Measurements from ENCODE around the gene SIPA1L3.
A peak's percentile ranks its signal among the peaks of the same experiment; 100 is the strongest.
"Not testable (repeated sequence)": the region's sequence is repeated elsewhere in the genome, so short reads cannot be mapped to it uniquely, and the experiment has no call there.

The SIPA1L3 gene

GRCh38 chr19:38211151-38211591, 304.2 kb downstream of the SIPA1L3 start:
- no peak for DNase-seq (ENCODE audit: low read depth, low spot score)

GRCh38 chr19:38211766-38212165, 304.8 kb downstream of the SIPA1L3 start:
- DNase-seq (ENCODE audit: low read depth, low spot score), result no peak

- no peak for DNase-seq (ENCODE audit: low read depth, low spot score)
These were observed 306.5 kb downstream of the SIPA1L3 start for GRCh38 chr19:38213469-38213868.

- DNase-seq (ENCODE audit: low read depth, low spot score), result no peak
These were observed 307.1 kb downstream of the SIPA1L3 start for GRCh38 chr19:38213911-38214625.

GRCh38 chr19:38216785-38217641, 310.0 kb downstream of the SIPA1L3 start:
- no peak for DNase-seq (ENCODE audit: low read depth, low spot score)

GRCh38 chr19:38218204-38218603, 311.2 kb downstream of the SIPA1L3 start:
- DNase-seq (ENCODE audit: low read depth, low spot score), result no peak

- no peak for DNase-seq (ENCODE audit: low read depth, low spot score)
These were observed 312.2 kb downstream of the SIPA1L3 start for GRCh38 chr19:38219221-38219620.

- no peak for DNase-seq (ENCODE audit: low read depth, low spot score)
These were observed 314.4 kb downstream of the SIPA1L3 start for GRCh38 chr19:38221421-38221820.

GRCh38 chr19:38221919-38222830, 315.2 kb downstream of the SIPA1L3 start:
- DNase-seq (ENCODE audit: low read depth, low spot score), result peak; percentile 52

GRCh38 chr19:38223119-38223523, 316.1 kb downstream of the SIPA1L3 start:
- no peak for DNase-seq (ENCODE audit: low read depth, low spot score)

- DNase-seq (ENCODE audit: low read depth, low spot score), result no peak
These were observed 316.6 kb downstream of the SIPA1L3 start for GRCh38 chr19:38223617-38224013.

- peak; percentile 85 for DNase-seq (ENCODE audit: low read depth, low spot score)
These were observed 317.2 kb downstream of the SIPA1L3 start, which contains the start of gene DPF1 for GRCh38 chr19:38224014-38224862. Gene DPF1, minus strand, starts transcription at chr19:38224222. Its CDS starts 80 bp downstream, at chr19:38224142.

GRCh38 chr19:38224863-38225218, 317.8 kb downstream of the SIPA1L3 start:
- DNase-seq (ENCODE audit: low read depth, low spot score), result not testable (repeated sequence)

- no peak for DNase-seq (ENCODE audit: low read depth, low spot score)
These were observed 320.4 kb downstream of the SIPA1L3 start for GRCh38 chr19:38227287-38228004.

GRCh38 chr19:38228005-38228377, 321.0 kb downstream of the SIPA1L3 start:
- DNase-seq (ENCODE audit: low read depth, low spot score), result no peak

- DNase-seq (ENCODE audit: low read depth, low spot score), result peak; percentile 47
These were observed 321.8 kb downstream of the SIPA1L3 start for GRCh38 chr19:38228491-38229439.

GRCh38 chr19:38229585-38230073, 322.6 kb downstream of the SIPA1L3 start:
- DNase-seq (ENCODE audit: low read depth, low spot score), result peak; percentile 70

GRCh38 chr19:38230506-38231133, 323.6 kb downstream of the SIPA1L3 start:
- DNase-seq (ENCODE audit: low read depth, low spot score), result not testable (repeated sequence)

All from ELF-1 (cell line).